Activated B cell treated with CpG ODN at 0.5 μM for 24 hours (primary cell): Measurements from ENCODE around the gene WDR86. TPM values are rescaled to one million over a fixed set of nuclear protein-coding genes. Genes with fewer than 3 reads are reported as not detected.

Experiments
- ATAC-seq: fragments of 200-7000 bp; cut with Tn5 transposase; one replicate; pipeline ENCODE4 v1.10.0; 2021; ENCODE audit warnings: low read depth, mild to moderate bottlenecking, moderate library complexity
- CTCF ChIA-PET: fragments of 350-600 bp; sonication (Branson Sonifier 250); formaldehyde crosslinking; loops from one replicate; lab custom pipeline; 2021; ENCODE audit warnings: antibody characterized with exemption; lab: Charles Lee
- POLR2A ChIA-PET: fragments of 350-600 bp; sonication (Branson Sonifier 250); formaldehyde crosslinking; loops from one replicate; lab custom pipeline; 2021; ENCODE audit warnings: antibody characterized with exemption; lab: Charles Lee
- DNase-seq: peaks from one replicate; pipeline ENCODE4 v3.0.0; 2022
- H3K27ac Mint-ChIP-seq: one replicate; pipeline ENCODE4 v1.8.0; 2020; ENCODE audit warnings: mixed read lengths
- H3K27me3 Mint-ChIP-seq: one replicate; pipeline ENCODE4 v1.8.0; 2021; ENCODE audit warnings: mixed read lengths
- H3K36me3 Mint-ChIP-seq: one replicate; pipeline ENCODE4 v1.8.0; 2021; ENCODE audit warnings: low read depth, mixed read lengths
- H3K4me1 Mint-ChIP-seq: one replicate; pipeline ENCODE4 v1.8.0; 2021; ENCODE audit warnings: mixed read lengths
- H3K4me3 Mint-ChIP-seq: one replicate; pipeline ENCODE4 v1.8.0; 2020; ENCODE audit warnings: mild to moderate bottlenecking, mixed read lengths
- H3K9me3 Mint-ChIP-seq: one replicate; pipeline ENCODE4 v1.8.0; 2020; ENCODE audit warnings: mixed read lengths
- intact Hi-C: fragments of 100-400 bp; cut with micrococcal nuclease; formaldehyde crosslinking; loops from one replicate; pipeline ENCODE4 v1.15.1; 2024
- total RNA-seq: library from RNA; stranded (reverse); gene quantifications from 2 replicates; pipeline ENCODE4 v1.2.3, GENCODE V29; 2022
- TF ChIP-seq, protein P1 (sequence below): fragments of 200-600 bp; IDR thresholded peaks from one replicate; pipeline ENCODE4 v1.8.0; 2022; ENCODE audit warnings: antibody characterized with exemption, mild to moderate bottlenecking

The WDR86 gene
- total RNA-seq, 1 donor from 2014 or later, result 0.33 TPM

- ChIA-PET POLR2A (no interaction called here), CTCF (interaction anchor here (0.8 kb wide), 1 partner anchor 10 kb away, joined by 3 read pairs; no protein-coding TSS in a partner anchor)
- peaks cover 52% of the 10 kb centered on the region for H3K36me3 Mint-ChIP-seq
- no peak overlapping the region for H3K4me3 Mint-ChIP-seq
- H3K9me3 Mint-ChIP-seq, result no peaks in the 10 kb centered on the region
- no peak overlapping the region for H3K27ac Mint-ChIP-seq
- DNase-seq, result no peak
- no peak for ATAC-seq
- intact Hi-C loops, result no loop called here
- H3K27me3 Mint-ChIP-seq, result peaks cover 2% of the 10 kb centered on the region
- H3K4me1 Mint-ChIP-seq, result peaks cover 26% of the 10 kb centered on the region
- TF ChIP-seq, protein P1, sequence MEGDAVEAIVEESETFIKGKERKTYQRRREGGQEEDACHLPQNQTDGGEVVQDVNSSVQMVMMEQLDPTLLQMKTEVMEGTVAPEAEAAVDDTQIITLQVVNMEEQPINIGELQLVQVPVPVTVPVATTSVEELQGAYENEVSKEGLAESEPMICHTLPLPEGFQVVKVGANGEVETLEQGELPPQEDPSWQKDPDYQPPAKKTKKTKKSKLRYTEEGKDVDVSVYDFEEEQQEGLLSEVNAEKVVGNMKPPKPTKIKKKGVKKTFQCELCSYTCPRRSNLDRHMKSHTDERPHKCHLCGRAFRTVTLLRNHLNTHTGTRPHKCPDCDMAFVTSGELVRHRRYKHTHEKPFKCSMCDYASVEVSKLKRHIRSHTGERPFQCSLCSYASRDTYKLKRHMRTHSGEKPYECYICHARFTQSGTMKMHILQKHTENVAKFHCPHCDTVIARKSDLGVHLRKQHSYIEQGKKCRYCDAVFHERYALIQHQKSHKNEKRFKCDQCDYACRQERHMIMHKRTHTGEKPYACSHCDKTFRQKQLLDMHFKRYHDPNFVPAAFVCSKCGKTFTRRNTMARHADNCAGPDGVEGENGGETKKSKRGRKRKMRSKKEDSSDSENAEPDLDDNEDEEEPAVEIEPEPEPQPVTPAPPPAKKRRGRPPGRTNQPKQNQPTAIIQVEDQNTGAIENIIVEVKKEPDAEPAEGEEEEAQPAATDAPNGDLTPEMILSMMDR, result no peak
Measured at GRCh38 chr7:151378496-151379192, 31.2 kb downstream of the WDR86 start.

DNA sequence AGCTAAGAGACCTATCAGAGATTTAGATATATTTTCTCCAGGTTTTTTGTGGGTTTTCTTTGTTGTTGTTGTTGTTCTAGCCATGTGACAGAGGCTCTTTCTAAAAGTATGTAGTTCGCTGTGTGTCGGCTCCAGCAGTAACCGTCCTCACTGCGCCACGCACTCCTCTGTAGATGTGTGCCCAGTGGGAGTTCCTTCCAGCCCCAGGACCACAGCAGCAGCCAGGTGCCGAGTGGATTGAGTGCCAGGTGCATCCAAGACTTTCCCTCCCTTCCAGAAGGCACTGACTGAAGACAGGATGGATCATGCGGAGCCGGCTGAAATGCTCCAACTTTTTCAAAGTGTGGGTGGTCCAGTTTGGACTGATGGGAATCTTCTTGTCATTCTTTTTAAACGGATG is 31.8 kb downstream of the WDR86 start:
- TF ChIP-seq, protein P1, result no peak
- ChIA-PET POLR2A (no interaction called here), CTCF (interaction anchor here (0.8 to 1.4 kb wide), 2 partner anchors 10 to 72 kb away, joined by 3 to 4 read pairs; no protein-coding TSS in a partner anchor)
- H3K9me3 Mint-ChIP-seq, result no peaks in the 10 kb centered on the region
- intact Hi-C loops, result no loop called here
- no peak for DNase-seq
- H3K27ac Mint-ChIP-seq, result no peak overlapping the region
- H3K4me1 Mint-ChIP-seq, result peaks cover 26% of the 10 kb centered on the region
- H3K4me3 Mint-ChIP-seq, result no peak overlapping the region
- peaks cover 58% of the 10 kb centered on the region for H3K36me3 Mint-ChIP-seq
- H3K27me3 Mint-ChIP-seq, result peaks cover 2% of the 10 kb centered on the region
- no peak for ATAC-seq

DNA sequence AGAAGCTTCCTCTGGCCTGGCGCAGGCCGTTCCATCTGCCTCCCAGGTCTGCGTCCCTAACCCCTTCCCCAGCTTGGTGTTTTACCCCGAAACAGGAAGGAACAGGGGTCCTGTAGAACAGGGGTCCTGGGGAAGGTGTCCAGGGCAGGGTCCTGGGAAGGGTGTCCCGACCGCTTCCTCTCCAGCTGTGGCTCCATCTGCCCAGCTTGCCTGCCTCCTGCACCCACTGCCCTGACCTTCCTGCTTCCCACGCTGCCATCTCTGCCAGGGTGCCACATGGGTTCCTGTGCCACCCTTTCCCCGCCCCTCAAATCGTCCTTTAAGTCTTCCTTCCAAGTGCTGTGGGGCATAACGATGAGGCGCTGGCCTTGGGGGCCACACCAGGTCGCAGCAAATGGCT is 32.4 kb downstream of the WDR86 start:
- DNase-seq, result no peak
- no peaks in the 10 kb centered on the region for H3K9me3 Mint-ChIP-seq

DNA sequence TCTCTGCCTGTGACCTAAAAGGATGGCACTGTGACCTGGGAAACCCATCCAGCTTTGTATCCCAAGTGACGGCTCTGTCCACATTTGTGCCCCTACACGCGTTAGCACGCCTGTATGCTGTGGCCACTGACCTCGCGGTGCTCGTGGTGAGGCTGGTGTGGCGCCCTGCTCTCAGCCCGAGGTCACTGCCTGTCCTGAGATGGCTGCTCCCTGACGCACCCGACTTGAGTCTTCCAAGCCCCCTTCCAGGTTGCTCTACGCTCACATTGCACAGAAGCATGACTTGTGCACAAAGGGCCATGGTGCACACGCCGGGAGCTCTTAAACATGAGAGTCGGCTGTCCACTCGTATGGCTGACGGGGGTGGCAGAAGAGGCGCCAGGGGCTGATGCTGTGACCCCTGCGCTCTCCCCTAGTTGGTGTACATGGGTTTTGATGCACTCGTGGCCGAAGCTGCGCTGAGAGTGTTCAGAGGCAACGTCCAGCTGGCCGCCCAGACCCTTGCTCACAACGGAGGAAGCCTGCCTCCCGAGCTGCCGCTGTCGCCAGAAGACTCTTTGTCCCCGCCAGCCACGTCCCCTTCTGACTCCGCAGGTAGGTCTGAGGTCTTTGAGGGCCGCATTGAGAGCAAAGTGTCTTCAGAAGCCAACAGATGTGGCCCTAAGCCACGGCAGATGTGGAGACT is 33.5 kb downstream of the WDR86 start:
- POLR2A ChIA-PET, result interaction anchor here (0.6 kb wide), 1 partner anchor 416 kb away, joined by 9 read pairs; no protein-coding TSS in a partner anchor

More for the DNA sequence above, 32.4 kb downstream of the WDR86 start:
- no peak for ATAC-seq
- ChIA-PET CTCF (interaction anchor here (1.4 kb wide), 1 partner anchor 72 kb away, joined by 4 read pairs; no protein-coding TSS in a partner anchor), POLR2A (no interaction called here)
- Mint-ChIP-seq H3K36me3 (peaks cover 64% of the 10 kb centered on the region), H3K27ac (no peak overlapping the region), H3K4me3 (no peak overlapping the region), H3K27me3 (no peaks in the 10 kb centered on the region), H3K4me1 (peaks cover 21% of the 10 kb centered on the region)
- TF ChIP-seq, protein P1, result no peak
- intact Hi-C loops, result no loop called here

More for the DNA sequence above, 33.5 kb downstream of the WDR86 start:
- Mint-ChIP-seq H3K27me3 (no peaks in the 10 kb centered on the region), H3K9me3 (no peaks in the 10 kb centered on the region), H3K4me3 (no peak overlapping the region), H3K27ac (no peak overlapping the region), H3K4me1 (peaks cover 17% of the 10 kb centered on the region), H3K36me3 (peaks cover 71% of the 10 kb centered on the region)
- intact Hi-C loops, result no loop called here
- TF ChIP-seq, protein P1, result no peak
- ATAC-seq (no peak), DNase-seq (no peak)
- CTCF ChIA-PET, result interaction anchor here (1.4 kb wide), 1 partner anchor 73 kb away, joined by 4 read pairs; no protein-coding TSS in a partner anchor
